ENCODE measurements around the gene CEP131. TPM values are rescaled to one million over a fixed set of nuclear protein-coding genes. Genes with fewer than 3 reads are reported as not detected.

CEP131 gene
- total and polyA plus RNA-seq, 2 donors (not counting 3 experiments of a cell fraction or from before 2014, with no cell fraction given): 5.3 to 17.9 TPM

- FAIRE-seq (peak; percentile 73), DNase-seq (ENCODE audit: low read depth, low spot score) (peak; percentile 35)
- H3K9me1 ChIP-seq (replicated peaks; ENCODE audit: control insufficient read depth, extremely low read depth, insufficient read depth, low read length): no peaks in the 10 kb centered on the region
- no peak for TF ChIP-seq GATA2 (IDR thresholded peaks at IDR 0.05; ENCODE audit: insufficient read depth, insufficient read length, low read depth, low read length)
- no peak for TF ChIP-seq MYC (IDR thresholded peaks at IDR 0.05; ENCODE audit: low read depth, low read length)
- no peak for TF ChIP-seq EZH2 (IDR thresholded peaks at IDR 0.05; ENCODE audit: borderline replicate concordance, low read depth, low read length, severe bottlenecking)
- no peak for TF ChIP-seq FOS (IDR thresholded peaks at IDR 0.05; ENCODE audit: borderline replicate concordance, insufficient read depth, low read length)
- TF ChIP-seq JUN (IDR thresholded peaks at IDR 0.05; ENCODE audit: borderline replicate concordance, insufficient read depth, insufficient read length, low read depth): no peak
- no peak for TF ChIP-seq POLR2A (IDR thresholded peaks at IDR 0.05; ENCODE audit: low read depth, low read length)
- no peak for TF ChIP-seq MAX (IDR thresholded peaks at IDR 0.05; ENCODE audit: insufficient read depth, insufficient read length)
- no peak for TF ChIP-seq CTCF (IDR thresholded peaks at IDR 0.05; ENCODE audit: extremely low read depth in 1 of 2, insufficient read depth in 1 of 2, low read depth in 1 of 2, low read length in 2 of 2)
- no peak for TF ChIP-seq POLR2AphosphoS5 (IDR thresholded peaks at IDR 0.05; ENCODE audit: insufficient read depth, low read depth, low read length)
- BruUV-seq (replicated peaks): no TSS peak
- H3K4me2 ChIP-seq (ENCODE audit: insufficient read depth, low read length): no peak overlapping the region
- no peaks in the 10 kb centered on the region for H4K20me1 ChIP-seq (replicated peaks; ENCODE audit: control insufficient read depth, extremely low read depth, insufficient read depth, low read length)
- H3K27ac ChIP-seq (ENCODE audit: insufficient read depth, low read depth, low read length): no peak overlapping the region
- H3K4me1 ChIP-seq (ENCODE audit: control insufficient read depth, extremely low read depth, insufficient read depth, low read length): peaks cover 4% of the 10 kb centered on the region
- CTCF ChIA-PET: no interaction called here
- no peaks in the 10 kb centered on the region for H3K36me3 ChIP-seq (ENCODE audit: control insufficient read depth in 2 of 2, extremely low read depth in 1 of 2, insufficient read depth in 2 of 2, low read length in 2 of 2)
- H3K9me3 ChIP-seq (replicated peaks; ENCODE audit: control insufficient read depth, insufficient read depth, low read length): no peaks in the 10 kb centered on the region
- peaks cover 0 to under 1% of the 10 kb centered on the region in 2 experiments for H3K27me3 ChIP-seq (ENCODE audit: control insufficient read depth in 2 of 2, insufficient read depth in 2 of 2, low read length in 2 of 2)
- intact Hi-C loops (cut with micrococcal nuclease) (no loop called here), dilution Hi-C loops (cut with MboI; ENCODE audit: extremely low pct_ligation_motif_present, low sequenced_read_pairs) (no loop called here)
- POLR2A ChIA-PET: no interaction called here
- peak overlapping the region; percentile 8 for H3K9ac ChIP-seq (replicated peaks; ENCODE audit: extremely low read depth, insufficient read depth, low read length)
- H2AFZ ChIP-seq (ENCODE audit: low read depth, low read length): peak overlapping the region; percentile 60
- H3K79me2 ChIP-seq (ENCODE audit: control insufficient read depth, insufficient read depth, low read length): no peaks in the 10 kb centered on the region
- peak overlapping the region in 1 of 3 experiments; percentile 24 for H3K4me3 ChIP-seq (replicated peaks in 1 of 3; ENCODE audit: insufficient read depth in 1 of 3, low read depth in 1 of 3, low read length in 3 of 3)
Measured at GRCh38 chr17:81160306-81160705, 62.5 kb downstream of the CEP131 start.
